NCI-H2081 (cell line): ENCODE measurements around the gene MYH16.
"Not testable (repeated sequence)": the region's sequence is repeated elsewhere in the genome, so short reads cannot be mapped to it uniquely, and the experiment has no call there.

Experiments
- DNase-seq, 2 experiments: peaks; one replicate each; lab custom pipeline; 2025; lab: John Stamatoyannopoulos, UW

Gene MYH16

GRCh38 chr7:99355098-99355497 is 82.5 kb downstream of the MYH16 start:
- no peak for DNase-seq

- no peak for DNase-seq
Observed at GRCh38 chr7:99357701-99358490, 85.3 kb downstream of the MYH16 start.

- DNase-seq = not testable (repeated sequence)
Observed at GRCh38 chr7:99358521-99358920, 85.9 kb downstream of the MYH16 start.

GRCh38 chr7:99359465-99360154 is 87.0 kb downstream of the MYH16 start:
- no peak for DNase-seq
